GM12878 (cell line): Measurements from ENCODE around the gene TMEM235.

Experiments used
- BHLHE40 ChIP-seq, 2 experiments: fragments of 450-650 bp in 1 of 2; IDR thresholded peaks; 2 replicates each; pipeline ENCODE4 v1.6.1; 2011 to 2017; ENCODE audit warnings: low read depth in 2 of 2, borderline replicate concordance in 1 of 2, improper control_type of control experiment in 1 of 2, low read length in 1 of 2, mild to moderate bottlenecking in 1 of 2
- CHD2 ChIP-seq: IDR thresholded peaks from 2 replicates; pipeline ENCODE4 v1.6.1; 2011; ENCODE audit warnings: low read depth, low read length, improper control_type of control experiment, borderline replicate concordance
- CREB1 ChIP-seq: IDR thresholded peaks from 2 replicates; pipeline ENCODE4 v1.6.1; 2012; ENCODE audit warnings: low read depth, mild to moderate bottlenecking, inconsistent platforms
- CTCF ChIP-seq, 3 experiments: IDR thresholded peaks in 2 of 3; conservative IDR thresholded peaks in 1 of 3; 2 replicates each; pipeline ENCODE4 v1.5.1; 2011; ENCODE audit warnings: low read depth in 3 of 3, low read length in 3 of 3, mild to moderate bottlenecking in 3 of 3, control low read depth in 2 of 3, moderate library complexity in 2 of 3, inconsistent platforms in 1 of 3, mixed read lengths in 1 of 3; ENCODE audit not compliant: control insufficient read depth in 2 of 3, insufficient read depth in 1 of 3; ENCODE audit errors: extremely low read depth in 1 of 3
- EP300 ChIP-seq, 2 experiments: fragments of 150-350 bp in 1 of 2; IDR thresholded peaks; 2 replicates each; pipeline ENCODE4 v1.6.1; 2011 to 2012; ENCODE audit warnings: low read depth in 2 of 2, low read length in 2 of 2, borderline replicate concordance in 1 of 2, improper control_type of control experiment in 1 of 2, inconsistent platforms in 1 of 2; ENCODE audit not compliant: control insufficient read depth in 1 of 2
- FOXK2 ChIP-seq: fragments of 450-650 bp; IDR thresholded peaks from 2 replicates; pipeline ENCODE4 v1.6.1; 2017; ENCODE audit warnings: mild to moderate bottlenecking, moderate library complexity
- KDM1A ChIP-seq: fragments of 200-600 bp; sonication (generic); IDR thresholded peaks from 2 replicates; pipeline ENCODE4 v1.6.1; 2016; ENCODE audit warnings: borderline replicate concordance
- PBX3 ChIP-seq: IDR thresholded peaks from 2 replicates; pipeline ENCODE4 v1.6.1; 2011; ENCODE audit warnings: mild to moderate bottlenecking, low read depth, low read length, moderate library complexity; ENCODE audit not compliant: insufficient replicate concordance
- RAD21 ChIP-seq: IDR thresholded peaks from 2 replicates; pipeline ENCODE4 v1.6.1; 2011; ENCODE audit warnings: mild to moderate bottlenecking, low read depth, low read length, moderate library complexity; ENCODE audit not compliant: insufficient read depth
- RB1 ChIP-seq: fragments of 450-650 bp; formaldehyde crosslinking; IDR thresholded peaks from 2 replicates; pipeline ENCODE4 v1.6.1; 2017; ENCODE audit warnings: mild to moderate bottlenecking, borderline replicate concordance
- SP1 ChIP-seq: IDR thresholded peaks from one replicate; pipeline ENCODE4 v1.6.1; 2011; ENCODE audit warnings: low read depth, low read length
- TAF1 ChIP-seq: IDR thresholded peaks from 2 replicates; pipeline ENCODE4 v1.6.1; 2011; ENCODE audit warnings: mild to moderate bottlenecking, low read depth, low read length, borderline replicate concordance
- USF2 ChIP-seq: IDR thresholded peaks from 2 replicates; pipeline ENCODE4 v1.6.1; 2011; ENCODE audit warnings: low read depth, low read length, improper control_type of control experiment, borderline replicate concordance
- ZNF207 ChIP-seq: fragments of 450-650 bp; IDR thresholded peaks from 2 replicates; pipeline ENCODE4 v1.6.1; 2014; ENCODE audit warnings: antibody characterized with exemption, mild to moderate bottlenecking, borderline replicate concordance

- no peak for TF ChIP-seq RAD21
- TF ChIP-seq BHLHE40 (IDR thresholded peaks at IDR 0.05; ENCODE audit: borderline replicate concordance in 1 of 2, low read depth in 2 of 2, low read length in 1 of 2) = no peak
- no peak for TF ChIP-seq FOXK2
- no peak for TF ChIP-seq CTCF (IDR thresholded peaks at IDR 0.05 in 2 of 3, conservative IDR thresholded peaks at IDR 0.05 in 1 of 3; ENCODE audit: control insufficient read depth in 2 of 3, extremely low read depth in 1 of 3, insufficient read depth in 1 of 3, low read depth in 3 of 3, low read length in 3 of 3)
- no peak for TF ChIP-seq PBX3
- no peak for TF ChIP-seq RB1
- TF ChIP-seq TAF1 = no peak
- no peak for TF ChIP-seq EP300 (IDR thresholded peaks at IDR 0.05; ENCODE audit: borderline replicate concordance in 1 of 2, control insufficient read depth in 1 of 2, low read depth in 2 of 2, low read length in 2 of 2)
- TF ChIP-seq USF2 = no peak
- TF ChIP-seq ZNF207 = no peak
- TF ChIP-seq CHD2 = no peak
- no peak for TF ChIP-seq SP1
- TF ChIP-seq KDM1A = no peak
- TF ChIP-seq CREB1 = no peak
These were observed 26.9 kb upstream of the TMEM235 start for GRCh38 chr17:78204387-78205123.
